HepG2 (cell line): ENCODE measurements around the gene RBBP8NL. TPM values are rescaled to one million over a fixed set of nuclear protein-coding genes. Genes with fewer than 3 reads are reported as not detected.

Source experiments
- AKNA ChIP-seq: sonication (generic); formaldehyde crosslinking; IDR thresholded peaks from 2 replicates; pipeline ENCODE4 v1.4.0; 2020; ENCODE audit warnings: missing genetic modification reagents, borderline replicate concordance
- BRD4 ChIP-seq: sonication (generic); formaldehyde crosslinking; IDR thresholded peaks from 2 replicates; pipeline ENCODE4 v1.4.0; 2020; ENCODE audit warnings: missing genetic modification reagents
- CENPT ChIP-seq: sonication (generic); formaldehyde crosslinking; IDR thresholded peaks from 2 replicates; pipeline ENCODE4 v1.8.0; 2022; ENCODE audit warnings: low read depth, mild to moderate bottlenecking, moderate library complexity, missing genetic modification reagents
- CENPX ChIP-seq: sonication (generic); formaldehyde crosslinking; IDR thresholded peaks from 2 replicates; pipeline ENCODE4 v1.9.0; 2021; ENCODE audit warnings: mild to moderate bottlenecking, missing genetic modification reagents, moderate library complexity
- FOXO4 ChIP-seq: sonication (generic); formaldehyde crosslinking; conservative IDR thresholded peaks from 2 replicates; pipeline ENCODE4 v1.8.1; 2023; ENCODE audit warnings: missing genetic modification reagents
- GABPB1 ChIP-seq: IDR thresholded peaks from 2 replicates; pipeline ENCODE4 v1.6.1; 2016; ENCODE audit warnings: mild to moderate bottlenecking, missing genetic modification reagents, moderate library complexity, missing compliant biosample characterization
- HES4 ChIP-seq: sonication (generic); formaldehyde crosslinking; IDR thresholded peaks from 2 replicates; pipeline ENCODE4 v1.9.0; 2021; ENCODE audit warnings: mild to moderate bottlenecking, missing genetic modification reagents, borderline replicate concordance
- HOXA3 ChIP-seq: sonication (generic); formaldehyde crosslinking; IDR thresholded peaks from 2 replicates; pipeline ENCODE4 v1.5.0; 2020; ENCODE audit warnings: missing genetic modification reagents
- IRF2 ChIP-seq: IDR thresholded peaks from 2 replicates; pipeline ENCODE4 v1.6.1; 2018; ENCODE audit warnings: missing genetic modification reagents, missing compliant biosample characterization
- MAFG ChIP-seq: sonication (generic); formaldehyde crosslinking; IDR thresholded peaks from 2 replicates; pipeline ENCODE4 v1.5.1; 2020; ENCODE audit warnings: mild to moderate bottlenecking, missing genetic modification reagents
- MIXL1 ChIP-seq: IDR thresholded peaks from 2 replicates; pipeline ENCODE4 v1.6.1; 2016
- RCOR2 ChIP-seq: IDR thresholded peaks from 2 replicates; pipeline ENCODE4 v1.6.1; 2016; ENCODE audit warnings: missing biosample characterization, missing genetic modification reagents
- SMAD1 ChIP-seq: sonication (generic); formaldehyde crosslinking; IDR thresholded peaks from 2 replicates; pipeline ENCODE4 v1.4.0; 2020; ENCODE audit warnings: missing genetic modification reagents, low read depth, mild to moderate bottlenecking, borderline replicate concordance
- SMARCC2 ChIP-seq: fragments of 450-650 bp; IDR thresholded peaks from 2 replicates; pipeline ENCODE4 v1.6.1; 2017; ENCODE audit warnings: antibody characterized with exemption, mild to moderate bottlenecking
- ZBTB26 ChIP-seq: IDR thresholded peaks from 2 replicates; pipeline ENCODE4 v1.6.1; 2016; ENCODE audit warnings: missing compliant biosample characterization, missing genetic modification reagents, borderline replicate concordance
- ZNF136 ChIP-seq: sonication (generic); formaldehyde crosslinking; IDR thresholded peaks from 2 replicates; pipeline ENCODE4 v1.8.1; 2022; ENCODE audit warnings: low read depth, mild to moderate bottlenecking, moderate library complexity, missing genetic modification reagents
- ZNF274 ChIP-seq: sonication (generic); formaldehyde crosslinking; IDR thresholded peaks from 2 replicates; pipeline ENCODE4 v1.5.1; 2020; ENCODE audit warnings: mild to moderate bottlenecking, missing genetic modification reagents
- ZNF460 ChIP-seq: sonication (generic); formaldehyde crosslinking; IDR thresholded peaks from 2 replicates; pipeline ENCODE4 v1.5.1; 2020; ENCODE audit warnings: missing genetic modification reagents, mild to moderate bottlenecking, borderline replicate concordance
- ZNF501 ChIP-seq: sonication (generic); formaldehyde crosslinking; IDR thresholded peaks from 2 replicates; pipeline ENCODE4 v1.5.1; 2020; ENCODE audit warnings: mild to moderate bottlenecking, moderate library complexity, missing genetic modification reagents
- ZNF557 ChIP-seq: sonication (generic); formaldehyde crosslinking; IDR thresholded peaks from 2 replicates; pipeline ENCODE4 v1.4.0; 2020; ENCODE audit warnings: missing genetic modification reagents
- ZNF572 ChIP-seq: sonication (generic); formaldehyde crosslinking; IDR thresholded peaks from 2 replicates; pipeline ENCODE4 v1.5.1; 2020; ENCODE audit warnings: mild to moderate bottlenecking, missing genetic modification reagents
- ZNF639 ChIP-seq: conservative IDR thresholded peaks from 2 replicates; pipeline ENCODE4 v1.6.1; 2018; ENCODE audit warnings: missing genetic modification reagents
- polyA plus RNA-seq, 8 experiments: library from polyadenylated mRNA; depleted of rRNA in 3 of 8; stranded (reverse) in 7 of 8; unstranded in 1 of 8; fragments of >200 nt; fragmentation: Illumina TruSeq in 4 of 8; extraction: Trizol in 4 of 8; gene quantifications; 2 replicates each; pipeline versions ENCODE4 v1.2.1 to v1.2.3, GENCODE V29; 2011 to 2016; ENCODE audit warnings: low read depth in 4 of 8, missing spikeins in 1 of 8, mixed read lengths in 1 of 8; ENCODE audit not compliant: insufficient read depth in 1 of 8
- total RNA-seq, 5 experiments: library from RNA; depleted of rRNA; stranded (reverse); fragments of >200 nt; fragmentation: Illumina TruSeq; extraction: Trizol; gene quantifications; 2 replicates each; pipeline ENCODE4 v1.2.3, GENCODE V29; 2016; ENCODE audit warnings: low read depth in 1 of 5

Gene RBBP8NL
- total and polyA plus RNA-seq, 2 of the 13 experiments (the other 11 are each of a cell fraction or from before 2014, with no cell fraction given), result 0.69 to 0.86 TPM

DNA sequence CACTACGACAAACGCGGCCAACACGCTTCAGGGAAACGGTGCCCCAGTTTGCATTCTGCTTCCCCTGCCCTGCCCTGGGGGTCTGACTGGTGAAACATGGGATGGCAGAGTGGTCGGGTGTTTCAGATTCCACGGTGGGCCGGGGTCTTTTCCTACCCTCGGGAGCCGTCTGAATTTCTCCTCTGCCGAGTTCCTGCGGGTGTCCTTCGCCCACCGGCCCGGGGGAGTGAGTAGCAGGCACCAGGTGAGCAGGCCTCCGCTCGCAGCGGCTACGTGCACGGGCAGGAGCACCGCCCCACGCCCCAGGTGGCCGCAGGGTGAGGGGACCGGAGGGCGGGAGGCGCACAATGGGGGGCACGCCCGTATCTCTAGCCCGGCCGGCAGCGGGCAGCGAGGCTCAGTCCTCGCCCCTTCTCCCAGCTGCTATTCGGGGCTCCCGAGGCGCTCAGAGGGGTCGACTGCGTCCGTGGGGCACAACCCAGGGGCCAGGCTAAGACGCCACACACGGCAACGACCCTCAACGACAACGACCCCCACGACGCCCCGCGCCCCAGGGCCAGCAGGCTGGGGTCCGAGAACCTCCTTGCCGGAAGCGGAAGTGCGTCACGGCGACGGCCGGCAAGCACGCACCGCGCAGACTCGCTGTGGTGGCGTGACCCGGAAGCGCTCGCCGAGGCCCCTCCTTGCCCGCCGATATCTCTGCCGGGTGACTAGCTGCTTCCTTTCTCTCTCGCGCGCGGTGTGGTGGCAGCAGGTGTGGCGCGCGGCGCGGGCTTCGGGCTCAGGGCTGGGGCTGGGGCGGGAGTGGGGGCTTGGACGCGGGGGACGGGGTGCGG is 40.7 kb downstream of the RBBP8NL start, which contains the start of gene RPS21 (continued):
- no peak; the same call in 1 of the 2 replicates for TF ChIP-seq AKNA (CRISPR knock-in tag)
- no peak for TF ChIP-seq ZNF460 (CRISPR knock-in tag)
- TF ChIP-seq GABPB1 (CRISPR knock-in tag), result peak; percentile 97
- TF ChIP-seq ZNF274 (CRISPR knock-in tag), result no peak
- peak; percentile 86 for TF ChIP-seq BRD4 (CRISPR knock-in tag)
- peak; percentile 97 for TF ChIP-seq HOXA3 (CRISPR knock-in tag)
- TF ChIP-seq SMAD1 (CRISPR knock-in tag), result peak; percentile 98
- peak; percentile 89 for TF ChIP-seq ZNF572 (CRISPR knock-in tag)
- no peak for TF ChIP-seq ZNF136 (CRISPR knock-in tag)
- peak; percentile 92 for TF ChIP-seq MIXL1 (CRISPR knock-in tag)
- no peak for TF ChIP-seq CENPX (CRISPR knock-in tag)
- no peak for TF ChIP-seq FOXO4
- TF ChIP-seq CENPT, result no peak
- no peak for TF ChIP-seq RCOR2 (CRISPR knock-in tag)
- TF ChIP-seq ZNF639, result peak; percentile 93; the same call in 1 of the 2 replicates
- TF ChIP-seq MAFG (CRISPR knock-in tag), result peak; percentile 70
- peak; percentile 97 for TF ChIP-seq IRF2 (CRISPR knock-in tag)
- peak; percentile 64; the same call in 1 of the 2 replicates for TF ChIP-seq HES4 (CRISPR knock-in tag)
- peak; percentile 87 for TF ChIP-seq ZNF501 (CRISPR knock-in tag)
- TF ChIP-seq ZBTB26 (CRISPR knock-in tag), result peak; percentile 79; the same call in 1 of the 2 replicates
- TF ChIP-seq SMARCC2, result no peak
- TF ChIP-seq ZNF557 (CRISPR knock-in tag), result no peak; the same call in 1 of the 2 replicates
